ENCODE data around the gene SLC25A47.

DNA sequence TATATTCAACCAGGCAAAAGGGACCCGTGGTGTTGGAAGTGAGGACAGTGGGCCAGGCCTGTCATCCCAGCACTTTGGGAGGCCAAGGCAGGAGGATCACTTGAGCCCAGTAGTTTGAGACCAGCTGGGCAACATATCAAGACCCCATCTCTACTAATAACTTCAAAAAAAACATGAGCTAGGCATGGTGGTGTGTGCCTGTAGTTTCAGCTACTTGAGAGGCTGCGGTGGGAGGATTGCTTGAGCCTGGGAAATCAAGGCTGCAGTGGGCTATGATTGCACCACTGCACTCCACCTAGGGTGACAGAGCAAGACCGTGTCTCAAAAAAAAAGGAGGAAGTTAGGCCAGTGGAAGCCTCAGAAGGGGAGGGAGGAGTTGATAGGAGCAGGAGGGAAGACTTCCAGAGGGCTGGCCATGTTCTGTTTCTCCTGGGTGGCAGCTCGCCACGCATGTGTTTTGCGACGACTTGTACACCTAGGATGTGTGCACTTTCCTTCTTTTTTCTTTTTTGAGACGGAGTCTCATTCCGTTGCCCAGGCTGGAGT lies 27.0 kb upstream of the SLC25A47 start:
- no peak for TF ChIP-seq EZH2 (IDR thresholded peaks at IDR 0.05; ENCODE audit: borderline replicate concordance, low read depth, low read length, severe bottlenecking)
- TF ChIP-seq, protein P1, sequence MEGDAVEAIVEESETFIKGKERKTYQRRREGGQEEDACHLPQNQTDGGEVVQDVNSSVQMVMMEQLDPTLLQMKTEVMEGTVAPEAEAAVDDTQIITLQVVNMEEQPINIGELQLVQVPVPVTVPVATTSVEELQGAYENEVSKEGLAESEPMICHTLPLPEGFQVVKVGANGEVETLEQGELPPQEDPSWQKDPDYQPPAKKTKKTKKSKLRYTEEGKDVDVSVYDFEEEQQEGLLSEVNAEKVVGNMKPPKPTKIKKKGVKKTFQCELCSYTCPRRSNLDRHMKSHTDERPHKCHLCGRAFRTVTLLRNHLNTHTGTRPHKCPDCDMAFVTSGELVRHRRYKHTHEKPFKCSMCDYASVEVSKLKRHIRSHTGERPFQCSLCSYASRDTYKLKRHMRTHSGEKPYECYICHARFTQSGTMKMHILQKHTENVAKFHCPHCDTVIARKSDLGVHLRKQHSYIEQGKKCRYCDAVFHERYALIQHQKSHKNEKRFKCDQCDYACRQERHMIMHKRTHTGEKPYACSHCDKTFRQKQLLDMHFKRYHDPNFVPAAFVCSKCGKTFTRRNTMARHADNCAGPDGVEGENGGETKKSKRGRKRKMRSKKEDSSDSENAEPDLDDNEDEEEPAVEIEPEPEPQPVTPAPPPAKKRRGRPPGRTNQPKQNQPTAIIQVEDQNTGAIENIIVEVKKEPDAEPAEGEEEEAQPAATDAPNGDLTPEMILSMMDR (IDR thresholded peaks at IDR 0.05; ENCODE audit: borderline replicate concordance, extremely low read depth, low read length, poor library complexity, severe bottlenecking): no peak
